GM21367 (cell line): ENCODE data around the gene TOMM40L.

ENCODE experiments used
- ATAC-seq: cut with Tn5 transposase; IDR thresholded peaks from one replicate; pipeline ENCODE4 v1.9.1; 2021; ENCODE audit not compliant: unreplicated experiment

The TOMM40L gene

DNA sequence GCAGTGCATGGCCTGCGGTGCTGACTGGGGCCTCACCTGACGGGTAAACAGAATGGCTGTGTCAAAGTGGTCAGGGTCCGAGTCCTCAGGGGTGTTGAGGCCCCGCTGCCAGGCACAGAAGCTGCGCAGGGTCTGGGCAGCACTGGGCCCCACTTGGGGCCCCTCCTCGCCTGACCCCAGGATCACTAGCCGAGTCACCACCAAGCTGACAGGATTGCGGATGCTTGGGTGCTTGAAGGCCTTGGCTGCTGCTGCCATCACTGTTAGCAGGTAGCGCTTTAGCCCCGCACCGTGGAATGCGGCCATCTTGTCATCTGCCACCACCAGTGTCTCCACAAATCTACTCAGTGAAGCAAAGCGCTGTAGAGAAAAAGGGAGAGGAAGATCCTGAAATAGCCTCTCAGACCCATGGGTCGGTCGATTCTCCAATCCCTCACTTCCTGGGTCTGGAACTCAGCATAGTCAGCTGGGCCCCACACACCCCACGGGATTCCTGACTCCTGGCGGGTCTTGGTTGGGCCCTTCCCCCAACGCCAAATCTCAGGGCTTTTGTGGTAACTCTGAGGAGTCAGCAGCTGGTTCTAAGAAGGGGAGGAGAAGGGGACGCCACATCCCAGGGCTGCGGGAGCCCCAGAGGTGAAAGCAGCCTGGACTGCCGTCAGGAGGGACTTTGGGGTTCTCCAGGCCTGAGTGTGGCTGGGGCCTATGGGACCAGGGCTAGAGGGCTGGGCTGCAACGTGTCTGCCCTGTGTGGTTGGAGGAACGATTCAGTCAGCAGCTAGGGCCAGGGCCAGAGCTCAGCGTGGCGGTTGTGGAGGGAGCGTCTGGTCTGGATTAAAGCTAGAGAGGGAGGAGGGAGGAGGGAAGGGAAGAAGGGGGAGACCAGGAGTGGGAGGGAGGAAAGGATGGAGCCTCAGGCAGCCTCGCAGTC, 29.1 kb upstream of the TOMM40L start:
- no peak for ATAC-seq

GRCh38 chr1:161197560-161198193, 28.2 kb upstream of the TOMM40L start:
- ATAC-seq = no peak

DNA sequence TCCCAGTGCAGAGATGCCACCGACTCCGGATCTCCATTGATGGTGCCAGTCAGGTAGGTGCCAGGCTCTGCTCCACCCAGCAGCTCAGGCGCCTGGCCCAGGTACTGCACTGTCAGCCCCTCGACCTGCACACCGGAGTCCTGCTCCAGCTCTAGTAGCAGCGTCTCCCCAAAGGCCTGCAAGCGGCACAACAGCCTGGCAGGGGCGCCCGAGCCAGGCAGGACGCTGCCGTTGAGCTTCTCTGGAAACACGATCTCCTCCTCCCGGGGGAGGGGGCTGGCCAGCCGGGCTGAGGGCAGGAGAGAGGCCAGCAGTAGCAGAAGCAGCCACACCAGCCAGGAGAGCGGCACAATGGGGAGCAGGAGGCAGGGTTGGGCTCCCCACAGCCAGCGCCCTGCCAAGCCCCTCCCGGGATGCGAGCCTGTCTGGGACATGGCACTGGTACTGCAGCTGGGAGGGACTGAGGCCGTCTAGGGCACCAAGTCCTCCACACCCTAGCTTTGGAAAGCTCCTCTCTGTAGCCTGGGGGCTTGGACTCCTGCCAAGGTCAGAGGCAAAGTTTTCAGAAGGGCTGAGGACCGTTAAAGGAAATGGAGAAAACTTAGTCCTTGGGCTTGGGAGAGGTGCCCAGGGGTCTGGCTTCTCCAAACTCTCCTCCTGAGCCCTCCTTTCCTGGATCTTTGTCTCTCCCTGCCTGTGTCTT, 27.5 kb upstream of the TOMM40L start:
- no peak for ATAC-seq

GRCh38 chr1:161198897-161199431, 26.9 kb upstream of the TOMM40L start, which contains the start of gene ADAMTS4:
TSS of gene ADAMTS4 (minus strand) at chr1:161199054. CDS start at chr1:161198627, 427 bp downstream.
- ATAC-seq = no peak

DNA sequence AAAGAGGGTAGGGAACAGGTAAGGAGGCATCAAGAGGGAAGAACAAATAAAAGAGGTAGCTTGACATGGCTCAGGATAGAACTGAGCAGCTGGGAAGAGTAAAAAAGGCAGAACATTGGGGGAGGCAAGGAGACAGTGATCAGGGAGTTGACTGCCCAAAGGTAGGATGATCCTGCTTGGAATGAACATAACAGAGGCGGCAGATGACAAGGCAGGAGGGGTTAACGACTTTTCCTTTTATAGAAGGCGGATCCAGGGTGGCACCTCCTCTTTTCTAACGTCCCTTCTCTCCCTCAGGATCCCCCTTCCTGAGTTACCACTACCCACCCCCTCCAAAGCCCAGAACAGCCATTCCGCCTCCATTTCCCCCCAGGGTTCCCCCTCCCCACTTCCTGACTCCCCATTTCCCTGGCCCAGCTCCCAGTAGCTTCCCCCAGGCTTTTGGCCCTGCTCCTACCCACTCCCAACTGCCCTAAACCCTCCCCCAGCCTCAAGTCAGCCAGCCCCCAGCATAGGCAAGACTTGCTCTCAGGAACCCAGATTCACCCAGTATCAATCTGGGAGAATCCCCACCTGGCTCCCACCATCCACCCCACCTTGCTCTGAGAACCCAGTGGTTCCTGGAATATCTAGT, 26.2 kb upstream of the TOMM40L start:
- ATAC-seq = no peak

DNA sequence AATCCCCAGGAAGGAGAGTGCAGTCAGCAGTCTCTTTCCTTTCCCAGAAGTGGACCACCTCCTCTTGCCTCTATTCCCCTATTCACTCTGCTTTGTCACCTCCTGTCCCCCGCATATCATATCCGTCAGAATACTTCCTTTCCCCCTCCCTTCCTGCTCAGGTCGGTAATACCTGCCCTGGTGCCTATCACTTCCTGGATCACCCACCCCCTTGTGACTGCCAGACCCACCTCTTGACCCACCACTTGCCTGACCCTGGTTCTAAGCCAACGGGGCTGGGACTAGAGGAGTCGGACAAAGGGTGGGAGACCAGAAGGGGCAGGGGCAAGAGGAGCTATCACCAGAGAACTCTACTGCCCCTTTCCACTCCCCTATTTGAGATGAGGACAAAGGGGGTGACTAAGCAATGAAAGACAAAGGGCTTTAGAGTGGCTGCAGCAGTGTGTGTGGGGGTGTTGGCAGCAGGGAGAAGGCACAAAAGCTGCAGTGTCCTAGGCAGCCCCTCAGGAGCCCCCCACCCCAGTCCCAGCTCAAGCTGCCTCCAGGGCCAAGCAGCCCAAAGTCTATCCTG, 25.4 kb upstream of the TOMM40L start:
- ATAC-seq = no peak

- ATAC-seq = no peak
These were observed 24.6 kb upstream of the TOMM40L start for GRCh38 chr1:161200992-161201835.

DNA sequence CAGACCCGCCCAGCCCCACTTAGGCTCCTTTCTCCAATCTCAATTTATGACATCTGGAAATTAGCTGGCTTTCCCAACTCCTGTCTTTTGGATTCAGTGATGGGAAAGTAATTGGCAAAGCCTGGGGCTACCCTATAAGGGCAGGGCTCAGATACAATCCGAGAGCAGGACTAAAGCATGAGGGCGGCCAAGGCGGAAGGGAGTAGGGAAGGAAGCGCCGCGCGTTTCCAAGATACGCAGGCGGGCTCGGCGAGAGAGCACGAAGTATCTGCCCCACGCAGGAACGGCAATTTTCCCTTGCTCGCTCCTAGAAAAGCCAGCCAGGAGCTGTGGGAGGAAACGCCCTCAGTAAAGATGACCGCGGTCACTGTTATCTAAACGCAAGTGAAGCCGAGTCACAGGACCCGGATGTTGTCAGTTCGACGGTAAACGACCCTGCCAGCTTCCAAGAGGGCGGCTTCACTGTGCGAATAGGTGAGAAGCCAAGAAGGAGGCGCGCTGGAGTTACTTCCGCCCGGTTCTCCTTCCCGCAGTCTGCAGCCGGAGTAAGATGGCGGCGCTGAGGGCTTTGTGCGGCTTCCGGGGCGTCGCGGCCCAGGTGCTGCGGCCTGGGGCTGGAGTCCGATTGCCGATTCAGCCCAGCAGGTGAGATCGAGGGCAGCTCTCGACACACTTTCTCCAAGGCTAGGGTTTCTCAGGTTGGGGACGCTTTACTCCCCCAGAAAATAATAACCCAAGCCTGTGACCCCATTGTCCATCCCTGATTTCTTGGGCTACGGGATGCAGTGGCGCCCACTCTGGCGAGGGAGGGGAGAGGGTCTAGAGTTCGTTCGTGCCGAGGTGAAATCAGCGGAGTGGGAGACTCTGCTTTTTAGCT, 23.8 kb upstream of the TOMM40L start, which contains the start of gene NDUFS2:
NDUFS2 (plus strand) TSS at position 532 of the 877 bp plus-strand sequence; CDS start at position 551, 19 bp downstream.
- ATAC-seq = peak; percentile 94

DNA sequence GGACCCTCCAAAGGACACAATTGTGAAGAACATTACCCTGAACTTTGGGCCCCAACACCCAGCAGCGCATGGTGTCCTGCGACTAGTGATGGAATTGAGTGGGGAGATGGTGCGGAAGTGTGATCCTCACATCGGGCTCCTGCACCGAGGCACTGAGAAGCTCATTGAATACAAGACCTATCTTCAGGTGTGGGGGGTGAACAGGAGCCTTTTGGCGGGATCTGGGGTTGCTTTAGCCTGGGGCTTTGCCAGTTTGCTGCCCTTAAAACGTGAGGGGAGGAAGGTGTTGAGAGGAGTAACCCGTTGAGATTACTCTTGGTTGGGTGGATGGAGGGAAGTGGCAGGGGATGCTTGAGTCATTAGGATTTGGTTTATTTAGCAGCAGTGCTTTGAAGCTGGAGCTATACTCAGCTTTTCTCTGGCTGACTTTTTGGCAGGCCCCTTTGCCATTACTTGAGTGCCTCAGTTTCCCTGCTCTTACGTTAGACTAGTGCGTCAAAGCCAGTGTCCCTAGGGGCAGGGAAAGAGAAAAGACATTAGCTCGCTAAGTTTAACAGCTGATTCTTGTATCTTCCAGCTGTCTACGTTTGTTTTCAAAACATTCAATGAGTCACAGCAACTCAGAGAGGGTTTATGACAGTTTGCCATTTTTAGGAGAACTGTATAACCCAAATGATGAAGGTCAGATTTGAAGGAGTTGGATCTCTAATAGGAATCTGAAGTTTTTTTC, 19.3 kb upstream of the TOMM40L start:
- no peak for ATAC-seq

DNA sequence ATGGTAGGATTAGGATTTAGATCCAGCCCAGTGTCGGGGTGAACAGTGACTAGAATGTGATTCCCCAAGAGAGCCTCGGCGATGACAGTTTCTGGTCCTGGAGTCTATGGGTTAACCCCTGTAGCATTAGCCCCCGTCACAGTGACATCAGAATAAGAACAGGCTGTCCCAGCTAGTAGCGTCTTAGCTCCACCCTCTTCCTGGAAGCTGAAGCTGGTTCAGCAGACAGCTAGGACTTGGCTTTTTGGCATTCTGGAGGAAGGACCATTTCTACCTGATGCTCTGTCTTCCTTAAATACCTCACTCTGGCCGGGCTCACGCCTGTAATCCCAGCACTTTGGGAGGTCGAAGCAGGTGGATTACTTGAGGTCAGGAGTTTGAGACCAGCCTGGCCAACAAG, 18.7 kb upstream of the TOMM40L start:
- ATAC-seq = no peak

DNA sequence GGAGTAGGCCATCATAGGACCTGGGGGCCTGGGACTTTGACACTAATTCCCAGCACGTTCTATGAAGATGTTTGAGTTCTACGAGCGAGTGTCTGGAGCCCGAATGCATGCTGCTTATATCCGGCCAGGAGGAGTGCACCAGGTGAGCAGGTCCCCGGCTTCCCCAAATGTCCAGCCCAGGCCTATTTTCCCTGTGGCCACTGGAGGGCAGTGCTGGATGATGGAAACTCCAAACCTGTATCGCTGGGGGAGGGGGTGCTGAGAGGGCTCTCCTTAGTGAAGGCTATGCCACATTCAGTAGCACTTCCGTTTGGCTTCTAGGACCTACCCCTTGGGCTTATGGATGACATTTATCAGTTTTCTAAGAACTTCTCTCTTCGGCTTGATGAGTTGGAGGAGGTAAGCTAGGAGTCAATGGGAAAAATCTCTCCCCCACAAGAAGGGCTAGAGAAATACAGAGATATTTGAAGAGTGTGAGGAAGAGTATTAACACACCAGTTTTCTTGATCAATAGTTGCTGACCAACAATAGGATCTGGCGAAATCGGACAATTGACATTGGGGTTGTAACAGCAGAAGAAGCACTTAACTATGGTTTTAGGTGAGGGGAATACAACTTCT, 16.0 kb upstream of the TOMM40L start:
- ATAC-seq = no peak

DNA sequence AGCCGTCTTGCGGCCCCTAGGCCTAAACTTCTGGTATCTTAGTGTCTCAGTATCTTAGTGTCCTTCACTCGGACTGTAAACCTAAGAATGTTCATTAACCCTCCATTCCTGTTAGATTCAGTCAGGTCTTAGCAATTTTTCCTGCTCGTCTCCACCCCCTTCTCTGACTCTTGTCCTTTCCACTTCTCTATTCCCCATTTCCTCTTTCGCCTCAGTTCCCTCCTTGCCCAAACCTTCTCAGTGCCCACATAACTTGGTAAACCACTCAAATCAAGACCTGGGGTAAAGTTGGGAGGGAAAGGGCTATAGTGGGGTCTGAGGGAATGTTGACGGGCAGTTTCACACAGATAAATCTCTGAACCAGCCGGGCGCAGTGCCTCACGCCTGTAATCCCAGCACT, 11.5 kb upstream of the TOMM40L start:
- no peak for ATAC-seq

GRCh38 chr1:161215076-161215475, 10.8 kb upstream of the TOMM40L start, which contains the start of gene FCER1G:
TSS of gene FCER1G (plus strand) at chr1:161215295. CDS start at chr1:161215322, 27 bp downstream.
- no peak for ATAC-seq

DNA sequence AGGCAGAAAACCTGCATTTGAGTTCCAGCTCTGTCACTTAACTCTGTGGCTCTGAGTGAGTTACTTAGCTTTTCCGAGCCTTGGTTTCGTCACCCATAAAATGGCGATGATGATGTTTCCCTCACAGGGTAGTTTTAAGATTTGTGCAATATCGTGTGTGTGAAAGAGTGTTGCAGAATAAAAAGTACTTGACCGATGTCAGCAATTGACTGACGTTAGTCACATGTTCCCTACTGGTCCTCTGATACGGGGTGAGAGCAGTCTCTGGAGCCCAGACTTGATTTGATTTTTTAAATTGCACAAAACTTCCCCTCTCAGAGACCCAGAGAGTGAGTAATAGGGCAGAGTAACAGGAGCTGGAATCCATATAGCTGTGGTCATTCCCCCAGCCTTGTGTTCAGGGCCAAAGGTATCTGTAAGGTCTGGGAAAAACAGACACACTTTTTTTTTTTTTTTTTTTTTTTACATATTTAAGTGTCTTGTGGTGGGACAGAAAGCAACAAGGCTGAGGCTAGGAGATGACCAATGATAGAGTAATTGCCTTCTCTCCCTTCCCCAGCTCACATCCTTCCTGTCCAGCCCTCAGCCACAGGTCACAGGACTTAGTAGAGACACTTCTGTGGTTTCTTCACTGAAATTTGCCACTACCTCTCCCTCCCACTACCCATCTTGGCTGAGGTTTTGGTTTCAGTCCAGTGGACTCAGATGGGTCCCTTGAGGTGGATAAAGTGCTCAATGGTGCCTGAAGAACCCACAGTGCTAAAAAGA, 8.7 kb upstream of the TOMM40L start:
- peak; percentile 89 for ATAC-seq

DNA sequence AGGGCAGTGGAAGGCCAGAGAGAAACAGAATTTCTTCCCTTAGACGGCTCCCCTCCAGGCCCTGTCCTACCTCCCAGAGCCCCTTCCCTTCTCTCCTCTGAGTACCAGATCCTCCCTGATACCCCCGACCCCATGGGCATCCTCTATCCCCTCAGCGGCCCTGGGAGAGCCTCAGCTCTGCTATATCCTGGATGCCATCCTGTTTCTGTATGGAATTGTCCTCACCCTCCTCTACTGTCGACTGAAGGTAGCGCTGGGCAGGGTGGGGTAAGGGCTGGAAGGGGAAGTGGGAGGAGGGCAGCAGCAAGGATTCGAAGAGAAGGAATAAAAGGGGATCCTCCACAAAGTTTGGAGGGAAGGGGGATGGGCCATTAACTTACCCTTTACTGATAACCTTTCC, 8.0 kb upstream of the TOMM40L start:
- no peak for ATAC-seq

GRCh38 chr1:161218301-161219077, 7.4 kb upstream of the TOMM40L start:
- no peak for ATAC-seq
